ENCODE results near the gene SYT9. TPM values are rescaled to one million over a fixed set of nuclear protein-coding genes. Genes with fewer than 3 reads are reported as not detected.

Gene SYT9
- total RNA-seq, 1 donor from 2014 or later: 0.08 TPM

DNA sequence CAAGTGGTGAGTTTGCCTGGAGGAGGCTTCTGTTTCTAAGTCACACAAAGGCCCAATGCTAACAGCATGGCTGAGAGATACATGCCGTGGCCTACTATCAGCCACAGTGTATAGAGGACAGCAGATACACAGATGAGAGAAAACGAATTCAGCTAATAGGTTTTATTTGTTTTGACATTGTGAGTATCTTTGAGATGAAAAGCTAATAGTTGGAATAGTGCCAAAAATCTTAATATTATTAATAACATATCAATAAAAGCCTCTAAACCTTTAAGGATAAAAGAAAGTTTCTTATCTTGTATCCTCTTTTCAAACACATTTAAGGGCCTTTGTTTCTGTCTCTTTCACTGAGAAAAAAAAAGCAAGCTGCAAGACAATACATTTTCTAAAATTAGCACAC, 203.2 kb downstream of the SYT9 start:
- H3K4me3 ChIP-seq: no peak overlapping the region
- no peak for DNase-seq
- H3K27ac ChIP-seq (replicated peaks): no peak overlapping the region
- intact Hi-C loops (cut with micrococcal nuclease): no loop called here
- H3K27me3 ChIP-seq (ENCODE audit: low read depth): no peaks in the 10 kb centered on the region
- TF ChIP-seq, protein P1, sequence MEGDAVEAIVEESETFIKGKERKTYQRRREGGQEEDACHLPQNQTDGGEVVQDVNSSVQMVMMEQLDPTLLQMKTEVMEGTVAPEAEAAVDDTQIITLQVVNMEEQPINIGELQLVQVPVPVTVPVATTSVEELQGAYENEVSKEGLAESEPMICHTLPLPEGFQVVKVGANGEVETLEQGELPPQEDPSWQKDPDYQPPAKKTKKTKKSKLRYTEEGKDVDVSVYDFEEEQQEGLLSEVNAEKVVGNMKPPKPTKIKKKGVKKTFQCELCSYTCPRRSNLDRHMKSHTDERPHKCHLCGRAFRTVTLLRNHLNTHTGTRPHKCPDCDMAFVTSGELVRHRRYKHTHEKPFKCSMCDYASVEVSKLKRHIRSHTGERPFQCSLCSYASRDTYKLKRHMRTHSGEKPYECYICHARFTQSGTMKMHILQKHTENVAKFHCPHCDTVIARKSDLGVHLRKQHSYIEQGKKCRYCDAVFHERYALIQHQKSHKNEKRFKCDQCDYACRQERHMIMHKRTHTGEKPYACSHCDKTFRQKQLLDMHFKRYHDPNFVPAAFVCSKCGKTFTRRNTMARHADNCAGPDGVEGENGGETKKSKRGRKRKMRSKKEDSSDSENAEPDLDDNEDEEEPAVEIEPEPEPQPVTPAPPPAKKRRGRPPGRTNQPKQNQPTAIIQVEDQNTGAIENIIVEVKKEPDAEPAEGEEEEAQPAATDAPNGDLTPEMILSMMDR (IDR thresholded peaks at IDR 0.05; ENCODE audit: borderline replicate concordance): no peak
- H3K36me3 ChIP-seq: no peaks in the 10 kb centered on the region
- no peaks in the 10 kb centered on the region for H3K9me3 ChIP-seq (replicated peaks)
- no peaks in the 10 kb centered on the region for H3K4me1 ChIP-seq

DNA sequence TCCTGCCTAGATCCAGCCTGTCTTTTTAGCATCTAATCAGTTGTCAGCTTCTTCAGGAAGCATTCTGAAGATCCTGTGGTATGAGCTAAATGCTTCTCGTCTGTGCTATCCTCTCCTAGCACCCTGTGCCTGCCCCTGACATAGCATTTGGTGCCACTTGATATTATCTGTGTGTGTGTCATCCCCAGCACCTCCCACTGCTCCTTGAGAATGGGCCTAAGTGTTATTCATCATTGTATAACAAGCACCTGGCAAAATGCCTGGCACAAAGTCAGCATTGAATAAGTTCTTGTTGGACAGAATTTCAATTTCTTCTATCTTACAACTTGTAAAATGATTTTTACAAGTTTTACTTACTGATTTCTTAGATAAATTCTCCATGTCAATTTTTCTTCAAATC, 205.5 kb downstream of the SYT9 start:
- no peaks in the 10 kb centered on the region for H3K36me3 ChIP-seq
- intact Hi-C loops (cut with micrococcal nuclease): no loop called here
- H3K27me3 ChIP-seq (ENCODE audit: low read depth): no peaks in the 10 kb centered on the region
- H3K9me3 ChIP-seq (replicated peaks): no peaks in the 10 kb centered on the region
- H3K4me3 ChIP-seq: no peak overlapping the region
- no peaks in the 10 kb centered on the region for H3K4me1 ChIP-seq
- TF ChIP-seq, protein P1 (IDR thresholded peaks at IDR 0.05; ENCODE audit: borderline replicate concordance): no peak
- DNase-seq: no peak
- no peak overlapping the region for H3K27ac ChIP-seq (replicated peaks)

- no peak for DNase-seq
- Histone ChIP-seq H3K9me3 (replicated peaks) (no peaks in the 10 kb centered on the region), H3K36me3 (no peaks in the 10 kb centered on the region), H3K27me3 (ENCODE audit: low read depth) (no peaks in the 10 kb centered on the region), H3K4me1 (no peaks in the 10 kb centered on the region), H3K27ac (replicated peaks) (no peak overlapping the region), H3K4me3 (no peak overlapping the region)
- TF ChIP-seq, protein P1 (IDR thresholded peaks at IDR 0.05; ENCODE audit: borderline replicate concordance): no peak
- intact Hi-C loops (cut with micrococcal nuclease): no loop called here
Measured at GRCh38 chr11:7462706-7463105, 211.0 kb downstream of the SYT9 start.

DNA sequence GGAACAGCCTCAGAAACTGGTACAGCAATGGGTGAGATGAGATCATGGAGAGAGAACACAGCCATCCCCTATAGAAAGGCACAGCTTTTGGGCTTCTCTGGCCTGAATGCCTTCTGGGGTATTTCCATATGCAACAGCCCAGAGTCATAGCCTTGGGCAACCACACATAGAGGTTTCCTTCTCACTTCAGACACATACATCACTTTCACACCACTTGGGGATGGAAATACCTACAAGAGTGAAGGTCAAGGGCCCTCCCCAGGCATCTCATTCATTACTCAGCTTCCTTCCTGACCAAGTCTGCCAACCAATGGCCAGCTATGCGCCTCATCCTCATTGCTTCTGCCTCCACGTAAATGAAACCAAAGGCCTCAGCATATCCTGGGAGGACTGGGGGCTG, 215.9 kb downstream of the SYT9 start:
- Histone ChIP-seq H3K27ac (replicated peaks) (no peak overlapping the region), H3K27me3 (ENCODE audit: low read depth) (no peaks in the 10 kb centered on the region), H3K36me3 (no peaks in the 10 kb centered on the region), H3K9me3 (replicated peaks) (no peaks in the 10 kb centered on the region), H3K4me1 (no peaks in the 10 kb centered on the region), H3K4me3 (no peak overlapping the region)
- TF ChIP-seq, protein P1 (IDR thresholded peaks at IDR 0.05; ENCODE audit: borderline replicate concordance): no peak
- intact Hi-C loops (cut with micrococcal nuclease): no loop called here
- DNase-seq: no peak

GRCh38 chr11:7469351-7469865, 217.7 kb downstream of the SYT9 start:
- no peak for DNase-seq
- Histone ChIP-seq H3K4me3 (no peak overlapping the region), H3K4me1 (peaks cover 8% of the 10 kb centered on the region), H3K9me3 (replicated peaks) (no peaks in the 10 kb centered on the region), H3K27me3 (ENCODE audit: low read depth) (no peaks in the 10 kb centered on the region), H3K27ac (replicated peaks) (no peak overlapping the region), H3K36me3 (no peaks in the 10 kb centered on the region)
- intact Hi-C loops (cut with micrococcal nuclease): no loop called here
- TF ChIP-seq, protein P1 (IDR thresholded peaks at IDR 0.05; ENCODE audit: borderline replicate concordance): no peak

All from left ventricle myocardium inferior (tissue), 1 donor.